K562 (cell line): ENCODE measurements around the gene NOX5. TPM values are rescaled to one million over a fixed set of nuclear protein-coding genes. Genes with fewer than 3 reads are reported as not detected.
A peak's percentile ranks its signal among the peaks of the same experiment; 100 is the strongest.

Experiments
- ATF1 ChIP-seq, 2 experiments: fragments of 450-650 bp in 1 of 2; IDR thresholded peaks; 2 replicates each; pipeline ENCODE4 v1.6.1; 2016; ENCODE audit warnings: missing compliant biosample characterization in 1 of 2, missing genetic modification characterization in 1 of 2
- CEBPB ChIP-seq: fragments of 450-650 bp; IDR thresholded peaks from 2 replicates; pipeline ENCODE4 v1.6.1; 2016; ENCODE audit warnings: missing genetic modification characterization, missing compliant biosample characterization
- GTF2E2 ChIP-seq: fragments of 200-800 bp; sonication (Bioruptor generic); IDR thresholded peaks from 2 replicates; pipeline ENCODE4 v1.6.1; 2016; ENCODE audit warnings: missing genetic modification characterization, missing compliant biosample characterization
- JUND ChIP-seq, 2 experiments: IDR thresholded peaks; 2 replicates in 1 of 2; 3 replicates in 1 of 2; pipeline ENCODE4 v1.6.1; 2011; ENCODE audit warnings: borderline replicate concordance in 2 of 2, low read depth in 2 of 2, low read length in 2 of 2, improper control_type of control experiment in 1 of 2, missing biosample characterization in 1 of 2, missing genetic modification characterization in 1 of 2, missing genetic modification reagents in 1 of 2
- MAFF ChIP-seq: IDR thresholded peaks from 2 replicates; pipeline ENCODE4 v1.6.1; 2012; ENCODE audit warnings: low read length, improper control_type of control experiment
- NUFIP1 ChIP-seq: fragments of 450-650 bp; IDR thresholded peaks from 2 replicates; pipeline ENCODE4 v1.6.1; 2018; ENCODE audit not compliant: partially characterized antibody
- RBM22 ChIP-seq: fragments of 200-400 bp; formaldehyde crosslinking; IDR thresholded peaks from 2 replicates; pipeline ENCODE4 v1.6.1; 2018; ENCODE audit warnings: low read length, low read depth; ENCODE audit not compliant: poor library complexity, severe bottlenecking
- STAT5A ChIP-seq: IDR thresholded peaks from 2 replicates; pipeline ENCODE4 v1.6.1; 2012; ENCODE audit warnings: low read length, inconsistent platforms, borderline replicate concordance
- SUPT5H ChIP-seq: fragments of 450-650 bp; IDR thresholded peaks from 2 replicates; pipeline ENCODE4 v1.6.1; 2016
- ZNF23 ChIP-seq: fragments of 250-450 bp; sonication (Bioruptor Pico); IDR thresholded peaks from 2 replicates; pipeline ENCODE4 v1.4.0; 2020; ENCODE audit warnings: mild to moderate bottlenecking
- ZNF408 ChIP-seq: fragments of 250-450 bp; sonication (Bioruptor Pico); IDR thresholded peaks from 2 replicates; pipeline ENCODE4 v1.4.0; 2020; ENCODE audit warnings: low read depth, mild to moderate bottlenecking, moderate library complexity
- polyA plus RNA-seq, 8 experiments: library from polyadenylated mRNA; depleted of rRNA in 4 of 8; stranded (reverse) in 5 of 8; unstranded in 3 of 8; fragments of >200 nt; fragmentation: Nextera tagmentation in 2 of 8; fragmentation: Illumina TruSeq in 1 of 8; extraction: Ambion mirVana in 2 of 8; extraction: Trizol in 1 of 8; gene quantifications; 2 replicates each; pipeline versions ENCODE4 v1.2.1 to v1.2.3, GENCODE V29; 2011 to 2014; ENCODE audit warnings: inconsistent platforms in 1 of 8, missing spikeins in 1 of 8
- total RNA-seq, 7 experiments: library from RNA; depleted of rRNA in 6 of 7; stranded (reverse); fragments of >200 nt in 6 of 7; fragmentation: Illumina TruSeq in 2 of 7; extraction: Trizol in 2 of 7; gene quantifications; 2 replicates each; pipeline versions ENCODE4 v1.2.1 to v1.2.3, GENCODE V29; 2011 to 2021; ENCODE audit warnings: low replicate concordance in 1 of 7
- TF ChIP-seq, protein P1 (sequence below): IDR thresholded peaks from 2 replicates; pipeline ENCODE4 v1.6.1; 2011; ENCODE audit warnings: borderline replicate concordance, low read depth, mild to moderate bottlenecking, moderate library complexity, low read length; ENCODE audit not compliant: insufficient read depth, poor library complexity, severe bottlenecking
- TF ChIP-seq, protein P2 (sequence below): sonication (generic); formaldehyde crosslinking; IDR thresholded peaks from 2 replicates; pipeline ENCODE4 v1.8.0; 2022; ENCODE audit warnings: mild to moderate bottlenecking, low read depth, missing genetic modification reagents
- TF ChIP-seq, protein P3 (sequence below): fragments of 450-650 bp; formaldehyde crosslinking; IDR thresholded peaks from 2 replicates; pipeline ENCODE4 v1.4.0; 2022; ENCODE audit warnings: mild to moderate bottlenecking, moderate library complexity
- TF ChIP-seq, protein P4 (sequence below): fragments of 250-450 bp; sonication (Bioruptor Pico); IDR thresholded peaks from 2 replicates; pipeline ENCODE4 v1.9.0; 2021; ENCODE audit warnings: mild to moderate bottlenecking

NOX5 gene
- total and polyA plus RNA-seq, 9 of the 15 experiments (the other 6 are each of a cell fraction or from before 2014, with no cell fraction given): 0.01 TPM; not detected in 8

DNA sequence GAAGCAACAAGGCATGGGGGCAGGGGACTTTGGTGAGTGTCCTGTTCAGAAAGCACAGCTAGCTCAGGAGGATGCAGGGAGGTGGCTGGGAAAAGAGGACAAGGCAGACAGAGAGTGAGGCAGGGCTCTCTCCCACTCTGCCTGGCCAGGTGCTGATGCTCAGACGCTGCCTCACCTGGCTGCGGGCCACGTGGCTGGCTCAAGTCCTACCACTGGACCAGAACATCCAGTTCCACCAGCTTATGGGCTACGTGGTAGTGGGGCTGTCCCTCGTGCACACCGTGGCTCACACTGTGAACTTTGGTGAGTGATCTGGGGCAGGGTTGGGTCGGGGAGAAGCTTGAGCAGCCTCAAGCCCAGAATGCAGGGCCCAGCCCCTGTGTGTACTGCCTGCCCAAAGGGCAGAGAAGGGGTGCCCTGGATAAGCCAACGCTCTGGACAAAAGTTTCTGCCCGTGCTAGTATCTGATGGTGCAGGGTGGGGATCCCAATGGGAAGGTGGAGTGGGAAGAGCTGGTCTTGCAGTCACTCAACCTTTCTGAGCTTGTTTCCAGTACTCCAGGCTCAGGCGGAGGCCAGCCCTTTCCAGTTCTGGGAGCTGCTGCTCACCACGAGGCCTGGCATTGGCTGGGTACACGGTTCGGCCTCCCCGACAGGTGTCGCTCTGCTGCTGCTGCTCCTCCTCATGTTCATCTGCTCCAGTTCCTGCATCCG lies 20.9 kb downstream of the NOX5 start (continued):
- TF ChIP-seq JUND (IDR thresholded peaks at IDR 0.05; ENCODE audit: borderline replicate concordance, low read depth, low read length) (0 out of 2 replicates have a peak, but pooled peaks have one; percentile 17), JUND (tag; IDR thresholded peaks at IDR 0.05; ENCODE audit: borderline replicate concordance, low read depth, low read length) (no peak; the same call in 2 of the 3 replicates), RBM22 (no peak), GTF2E2 (no peak), NUFIP1 (no peak), ZNF23 (CRISPR knock-in tag) (no peak), SUPT5H (no peak), STAT5A (no peak), MAFF (no peak), ATF1 (CRISPR knock-in tag; IDR thresholded peaks at IDR 0.05) (no peak), ATF1 (tag; IDR thresholded peaks at IDR 0.05) (no peak), ZNF408 (CRISPR knock-in tag) (no peak), CEBPB (tag) (no peak)
- TF ChIP-seq, protein P1, sequence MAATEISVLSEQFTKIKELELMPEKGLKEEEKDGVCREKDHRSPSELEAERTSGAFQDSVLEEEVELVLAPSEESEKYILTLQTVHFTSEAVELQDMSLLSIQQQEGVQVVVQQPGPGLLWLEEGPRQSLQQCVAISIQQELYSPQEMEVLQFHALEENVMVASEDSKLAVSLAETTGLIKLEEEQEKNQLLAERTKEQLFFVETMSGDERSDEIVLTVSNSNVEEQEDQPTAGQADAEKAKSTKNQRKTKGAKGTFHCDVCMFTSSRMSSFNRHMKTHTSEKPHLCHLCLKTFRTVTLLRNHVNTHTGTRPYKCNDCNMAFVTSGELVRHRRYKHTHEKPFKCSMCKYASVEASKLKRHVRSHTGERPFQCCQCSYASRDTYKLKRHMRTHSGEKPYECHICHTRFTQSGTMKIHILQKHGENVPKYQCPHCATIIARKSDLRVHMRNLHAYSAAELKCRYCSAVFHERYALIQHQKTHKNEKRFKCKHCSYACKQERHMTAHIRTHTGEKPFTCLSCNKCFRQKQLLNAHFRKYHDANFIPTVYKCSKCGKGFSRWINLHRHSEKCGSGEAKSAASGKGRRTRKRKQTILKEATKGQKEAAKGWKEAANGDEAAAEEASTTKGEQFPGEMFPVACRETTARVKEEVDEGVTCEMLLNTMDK: peak; percentile 77
- TF ChIP-seq, protein P2, sequence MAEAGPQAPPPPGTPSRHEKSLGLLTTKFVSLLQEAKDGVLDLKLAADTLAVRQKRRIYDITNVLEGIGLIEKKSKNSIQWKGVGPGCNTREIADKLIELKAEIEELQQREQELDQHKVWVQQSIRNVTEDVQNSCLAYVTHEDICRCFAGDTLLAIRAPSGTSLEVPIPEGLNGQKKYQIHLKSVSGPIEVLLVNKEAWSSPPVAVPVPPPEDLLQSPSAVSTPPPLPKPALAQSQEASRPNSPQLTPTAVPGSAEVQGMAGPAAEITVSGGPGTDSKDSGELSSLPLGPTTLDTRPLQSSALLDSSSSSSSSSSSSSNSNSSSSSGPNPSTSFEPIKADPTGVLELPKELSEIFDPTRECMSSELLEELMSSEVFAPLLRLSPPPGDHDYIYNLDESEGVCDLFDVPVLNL (CRISPR knock-in tag): no peak
- TF ChIP-seq, protein P3, sequence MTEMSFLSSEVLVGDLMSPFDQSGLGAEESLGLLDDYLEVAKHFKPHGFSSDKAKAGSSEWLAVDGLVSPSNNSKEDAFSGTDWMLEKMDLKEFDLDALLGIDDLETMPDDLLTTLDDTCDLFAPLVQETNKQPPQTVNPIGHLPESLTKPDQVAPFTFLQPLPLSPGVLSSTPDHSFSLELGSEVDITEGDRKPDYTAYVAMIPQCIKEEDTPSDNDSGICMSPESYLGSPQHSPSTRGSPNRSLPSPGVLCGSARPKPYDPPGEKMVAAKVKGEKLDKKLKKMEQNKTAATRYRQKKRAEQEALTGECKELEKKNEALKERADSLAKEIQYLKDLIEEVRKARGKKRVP (CRISPR knock-in tag): no peak
- TF ChIP-seq, protein P4, sequence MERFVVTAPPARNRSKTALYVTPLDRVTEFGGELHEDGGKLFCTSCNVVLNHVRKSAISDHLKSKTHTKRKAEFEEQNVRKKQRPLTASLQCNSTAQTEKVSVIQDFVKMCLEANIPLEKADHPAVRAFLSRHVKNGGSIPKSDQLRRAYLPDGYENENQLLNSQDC (CRISPR knock-in tag): no peak
